B cell (primary cell): ENCODE data around the gene PGA4. TPM values are rescaled to one million over a fixed set of nuclear protein-coding genes. Genes with fewer than 3 reads are reported as not detected.

Experiments
- ATAC-seq: fragments of 200-7000 bp; cut with Tn5 transposase; one replicate; pipeline ENCODE4 v1.10.0; 2021; ENCODE audit warnings: low read depth, mild to moderate bottlenecking, moderate number of reproducible peaks, moderate library complexity
- CTCF ChIA-PET: fragments of 350-600 bp; sonication (Branson Sonifier 250); formaldehyde crosslinking; loops from one replicate; lab custom pipeline; 2021; ENCODE audit warnings: antibody characterized with exemption, inconsistent platforms; lab: Charles Lee
- POLR2A ChIA-PET: fragments of 350-600 bp; sonication (Branson Sonifier 250); formaldehyde crosslinking; loops from one replicate; lab custom pipeline; 2021; ENCODE audit warnings: antibody characterized with exemption; lab: Charles Lee
- DNase-seq: peaks from one replicate; pipeline ENCODE4 v3.0.0; 2013
- H2AFZ ChIP-seq: 2 replicates; pipeline ENCODE4 v1.6.1; 2012; ENCODE audit warnings: mild to moderate bottlenecking, low read depth, low read length; ENCODE audit not compliant: insufficient read depth, poor library complexity, severe bottlenecking
- H3K27ac ChIP-seq, 2 donors: 1 replicate in 1 of 2; 2 replicates in 1 of 2; pipeline ENCODE4 v1.5.1; 2012 to 2013; ENCODE audit warnings: low read length in 2 of 2, mild to moderate bottlenecking in 2 of 2, moderate library complexity in 1 of 2
- H3K27me3 ChIP-seq, 4 experiments: fragments of 200-600 bp in 1 of 4; sonication (generic) in 1 of 4; replicated peaks in 1 of 4; 1 replicate in 2 of 4; 2 replicates in 2 of 4; pipeline versions ENCODE4 v1.6.1 to v1.7.0; 2013 to 2016; ENCODE audit warnings: low read length in 3 of 4, mild to moderate bottlenecking in 2 of 4, mixed read lengths in 1 of 4, moderate library complexity in 1 of 4; ENCODE audit not compliant: insufficient read depth in 4 of 4, control insufficient read depth in 3 of 4; ENCODE audit errors: control extremely low read depth in 1 of 4
- H3K36me3 ChIP-seq, 2 experiments: replicated peaks in 1 of 2; 1 replicate in 1 of 2; 2 replicates in 1 of 2; pipeline versions ENCODE4 v1.6.1 to v1.7.1; 2013; ENCODE audit warnings: low read length in 1 of 2; ENCODE audit not compliant: insufficient read depth in 2 of 2, control insufficient read depth in 1 of 2; ENCODE audit errors: control extremely low read depth in 1 of 2, extremely low read depth in 1 of 2
- H3K4me1 ChIP-seq, 2 donors: fragments of 200-600 bp in 1 of 2; sonication (generic) in 1 of 2; 1 replicate in 1 of 2; 2 replicates in 1 of 2; pipeline versions ENCODE4 v1.5.1 to v1.6.1; 2013 to 2017; ENCODE audit warnings: low read length in 2 of 2; ENCODE audit not compliant: control insufficient read depth in 2 of 2, insufficient read depth in 2 of 2
- H3K4me2 ChIP-seq: replicated peaks from 2 replicates; pipeline ENCODE3; 2012; ENCODE audit warnings: mild to moderate bottlenecking, low read depth, low read length; ENCODE audit not compliant: poor library complexity, severe bottlenecking
- H3K4me3 ChIP-seq, 5 experiments: fragments of 200-600 bp in 1 of 5; sonication (generic) in 1 of 5; 1 replicate in 3 of 5; 2 replicates in 2 of 5; pipeline versions ENCODE4 v1.5.1 to v1.7.0; 2011 to 2016; ENCODE audit warnings: low read length in 4 of 5, mild to moderate bottlenecking in 4 of 5, low read depth in 2 of 5, control low read depth in 1 of 5, moderate library complexity in 1 of 5; ENCODE audit not compliant: insufficient read depth in 1 of 5; ENCODE audit errors: control extremely low read depth in 1 of 5, extremely low read depth in 1 of 5
- H3K79me2 ChIP-seq: fragments of 200-600 bp; sonication (generic); one replicate; pipeline ENCODE4 v1.6.0; 2016; ENCODE audit warnings: low read length; ENCODE audit not compliant: control insufficient read depth, insufficient read depth
- H3K9ac ChIP-seq: fragments of 200-600 bp; sonication (generic); 2 replicates; pipeline ENCODE4 v1.6.1; 2017; ENCODE audit warnings: mild to moderate bottlenecking, low read length, moderate library complexity
- H3K9me3 ChIP-seq, 3 donors: one replicate each; pipeline versions ENCODE4 v1.6.1 to v1.7.1; 2013; ENCODE audit warnings: low read length in 2 of 3; ENCODE audit not compliant: control insufficient read depth in 2 of 3, insufficient read depth in 1 of 3; ENCODE audit errors: control extremely low read depth in 1 of 3
- H4K20me1 ChIP-seq: 2 replicates; pipeline ENCODE4 v1.6.0; 2012; ENCODE audit warnings: mild to moderate bottlenecking, low read length; ENCODE audit not compliant: insufficient read depth, control insufficient read depth, poor library complexity, severe bottlenecking
- H3K27ac Mint-ChIP-seq: one replicate; pipeline ENCODE4 v1.8.0; 2021; ENCODE audit warnings: mixed read lengths
- H3K27me3 Mint-ChIP-seq: one replicate; pipeline ENCODE4 v1.8.0; 2021; ENCODE audit warnings: mixed read lengths
- H3K4me1 Mint-ChIP-seq: one replicate; pipeline ENCODE4 v1.8.0; 2021; ENCODE audit warnings: mixed read lengths
- H3K4me3 Mint-ChIP-seq: one replicate; pipeline ENCODE4 v1.8.0; 2021; ENCODE audit warnings: mixed read lengths
- H3K9me3 Mint-ChIP-seq: one replicate; pipeline ENCODE4 v1.8.0; 2022; ENCODE audit warnings: mixed read lengths; ENCODE audit not compliant: insufficient read depth
- EZH2 ChIP-seq: IDR thresholded peaks from 2 replicates; pipeline ENCODE4 v1.6.1; 2012; ENCODE audit warnings: borderline replicate concordance, low read depth, mild to moderate bottlenecking, moderate library complexity, low read length; ENCODE audit not compliant: insufficient read depth, poor library complexity, severe bottlenecking
- WGBS: methylation state at CpG from one replicate; pipeline ENCODE4 v1.1.5; 2013; ENCODE audit warnings: missing lambda C conversion rate; ENCODE audit not compliant: insufficient coverage; 5-methylcytosine and 5-hydroxymethylcytosine counted together
- intact Hi-C: fragments of 100-400 bp; cut with micrococcal nuclease; formaldehyde crosslinking; loops from one replicate; pipeline ENCODE4 v1.10.0; 2022
- polyA plus RNA-seq: library from polyadenylated mRNA; depleted of rRNA; stranded (reverse); fragments of >200 nt; gene quantifications from 2 replicates; pipeline ENCODE4 v1.2.3, GENCODE V29; 2012
- total RNA-seq, 2 donors: library from RNA; stranded (reverse); fragments of 120-200 nt in 1 of 2; gene quantifications; 1 replicate in 1 of 2; 2 replicates in 1 of 2; pipeline versions ENCODE4 v1.2.3 to v1.2.4, GENCODE V29; 2013 to 2022
- TF ChIP-seq, protein P1 (sequence below): fragments of 200-600 bp; IDR thresholded peaks from one replicate; pipeline ENCODE4 v1.8.0; 2022; ENCODE audit warnings: antibody characterized with exemption, mild to moderate bottlenecking

Gene PGA4
- total and polyA plus RNA-seq, 2 donors (not counting 1 experiment from before 2014, with no cell fraction given), result not detected

DNA sequence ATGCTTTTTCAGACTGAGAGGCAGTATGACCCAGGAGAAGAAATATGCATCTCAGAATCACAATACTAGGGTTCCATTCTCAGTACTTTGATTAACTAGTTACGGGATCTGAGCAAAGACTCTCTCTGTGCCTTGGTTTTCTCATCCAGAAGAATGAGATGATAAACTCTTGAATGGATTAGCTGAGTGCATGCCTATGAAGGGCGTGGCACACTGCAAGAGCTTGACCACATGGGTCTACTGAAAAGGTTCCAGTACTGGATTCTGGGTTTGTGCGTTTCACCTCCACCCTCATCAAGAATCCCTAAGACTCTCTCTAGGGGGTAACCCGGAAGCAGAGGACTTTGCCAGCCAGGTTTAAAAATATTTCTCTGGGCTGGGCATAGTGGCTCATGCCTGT lies 44.5 kb downstream of the PGA4 start:
- 94% methylated on average over 3 of the region's 4 CpGs for WGBS
- no peaks in the 10 kb centered on the region for H3K36me3 ChIP-seq
- ChIA-PET CTCF (no interaction called here), POLR2A (no interaction called here)
- H3K4me2 ChIP-seq, result no peak overlapping the region
- no peak overlapping the region for H3K9ac ChIP-seq
- no peak overlapping the region for H3K4me3 Mint-ChIP-seq
- ATAC-seq, result no peak
- TF ChIP-seq, protein P1, sequence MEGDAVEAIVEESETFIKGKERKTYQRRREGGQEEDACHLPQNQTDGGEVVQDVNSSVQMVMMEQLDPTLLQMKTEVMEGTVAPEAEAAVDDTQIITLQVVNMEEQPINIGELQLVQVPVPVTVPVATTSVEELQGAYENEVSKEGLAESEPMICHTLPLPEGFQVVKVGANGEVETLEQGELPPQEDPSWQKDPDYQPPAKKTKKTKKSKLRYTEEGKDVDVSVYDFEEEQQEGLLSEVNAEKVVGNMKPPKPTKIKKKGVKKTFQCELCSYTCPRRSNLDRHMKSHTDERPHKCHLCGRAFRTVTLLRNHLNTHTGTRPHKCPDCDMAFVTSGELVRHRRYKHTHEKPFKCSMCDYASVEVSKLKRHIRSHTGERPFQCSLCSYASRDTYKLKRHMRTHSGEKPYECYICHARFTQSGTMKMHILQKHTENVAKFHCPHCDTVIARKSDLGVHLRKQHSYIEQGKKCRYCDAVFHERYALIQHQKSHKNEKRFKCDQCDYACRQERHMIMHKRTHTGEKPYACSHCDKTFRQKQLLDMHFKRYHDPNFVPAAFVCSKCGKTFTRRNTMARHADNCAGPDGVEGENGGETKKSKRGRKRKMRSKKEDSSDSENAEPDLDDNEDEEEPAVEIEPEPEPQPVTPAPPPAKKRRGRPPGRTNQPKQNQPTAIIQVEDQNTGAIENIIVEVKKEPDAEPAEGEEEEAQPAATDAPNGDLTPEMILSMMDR, result no peak
- no peak for TF ChIP-seq EZH2
- H3K27ac Mint-ChIP-seq, result no peak overlapping the region
- intact Hi-C loops, result no loop called here
- H3K9me3 Mint-ChIP-seq, result no peaks in the 10 kb centered on the region
- H3K9me3 ChIP-seq, result no peaks in the 10 kb centered on the region
- no peak overlapping the region for H3K27ac ChIP-seq
- no peaks in the 10 kb centered on the region for H3K4me1 ChIP-seq
- DNase-seq, result no peak
- no peaks in the 10 kb centered on the region for H3K79me2 ChIP-seq
- H3K27me3 Mint-ChIP-seq, result no peaks in the 10 kb centered on the region
- no peak overlapping the region for H3K4me3 ChIP-seq
- no peaks in the 10 kb centered on the region for H4K20me1 ChIP-seq
- no peaks in the 10 kb centered on the region for H3K4me1 Mint-ChIP-seq
- no peak overlapping the region for H2AFZ ChIP-seq
- H3K27me3 ChIP-seq, result no peaks in the 10 kb centered on the region

DNA sequence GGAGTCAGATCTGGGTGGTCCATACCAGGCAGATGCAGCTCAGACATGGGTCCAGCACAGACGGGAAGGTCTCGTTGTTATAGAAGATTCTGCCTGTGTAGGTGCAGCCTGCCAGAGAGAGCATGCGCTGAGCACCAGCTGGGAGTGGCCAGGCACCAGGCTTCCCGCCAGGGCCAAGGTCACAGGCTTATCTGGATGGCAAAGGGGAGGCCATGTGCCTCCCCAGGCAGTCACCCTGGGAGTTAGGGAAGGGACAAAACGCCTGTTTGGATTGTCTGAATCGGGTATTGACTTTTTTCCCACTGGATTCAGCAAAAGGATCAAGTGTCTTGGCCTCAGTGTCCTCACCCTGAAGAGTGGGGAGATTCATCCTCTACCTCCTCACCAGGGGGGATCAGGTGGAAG lies 45.3 kb downstream of the PGA4 start:
- H3K4me2 ChIP-seq, result no peak overlapping the region
- no peak for DNase-seq
- 98% methylated on average over 4 of the region's 6 CpGs for WGBS
- H3K36me3 ChIP-seq, result no peaks in the 10 kb centered on the region
- Mint-ChIP-seq H3K27me3 (no peaks in the 10 kb centered on the region), H3K4me1 (no peaks in the 10 kb centered on the region), H3K9me3 (no peaks in the 10 kb centered on the region), H3K27ac (no peak overlapping the region), H3K4me3 (no peak overlapping the region)
- intact Hi-C loops, result no loop called here
- no peaks in the 10 kb centered on the region for H3K27me3 ChIP-seq
- no peak overlapping the region for H2AFZ ChIP-seq
- ATAC-seq, result no peak
- no peak for TF ChIP-seq EZH2
- TF ChIP-seq, protein P1, result no peak
- H3K27ac ChIP-seq, result no peak overlapping the region
- CTCF ChIA-PET, result no interaction called here
- H3K9ac ChIP-seq, result no peak overlapping the region
- no peak overlapping the region for H3K4me3 ChIP-seq
- POLR2A ChIA-PET, result no interaction called here
- no peaks in the 10 kb centered on the region for H3K4me1 ChIP-seq
- H3K9me3 ChIP-seq, result no peaks in the 10 kb centered on the region
- H3K79me2 ChIP-seq, result no peaks in the 10 kb centered on the region
- H4K20me1 ChIP-seq, result no peaks in the 10 kb centered on the region
